ENCODE measurements around the gene HGS.

The HGS gene

GRCh38 chr17:81695801-81696200, 12.0 kb downstream of the HGS start:
- POLR2A ChIA-PET = interaction anchor here (2.1 to 2.3 kb wide), 2 partner anchors 11 to 14 kb away, joined by 9 to 24 read pairs; partner anchors contain the start of genes ARL16 and HGS
- TF ChIP-seq L3MBTL2 (conservative IDR thresholded peaks at IDR 0.05) (no peak), ZNF384 (IDR thresholded peaks at IDR 0.05) (no peak)
- CTCF ChIA-PET = interaction anchor here (0.5 kb wide), 1 partner anchor 947 kb away, joined by 3 read pairs; no protein-coding TSS in a partner anchor
- DNase-seq (ENCODE audit: extremely low spot score) = no peak

DNA sequence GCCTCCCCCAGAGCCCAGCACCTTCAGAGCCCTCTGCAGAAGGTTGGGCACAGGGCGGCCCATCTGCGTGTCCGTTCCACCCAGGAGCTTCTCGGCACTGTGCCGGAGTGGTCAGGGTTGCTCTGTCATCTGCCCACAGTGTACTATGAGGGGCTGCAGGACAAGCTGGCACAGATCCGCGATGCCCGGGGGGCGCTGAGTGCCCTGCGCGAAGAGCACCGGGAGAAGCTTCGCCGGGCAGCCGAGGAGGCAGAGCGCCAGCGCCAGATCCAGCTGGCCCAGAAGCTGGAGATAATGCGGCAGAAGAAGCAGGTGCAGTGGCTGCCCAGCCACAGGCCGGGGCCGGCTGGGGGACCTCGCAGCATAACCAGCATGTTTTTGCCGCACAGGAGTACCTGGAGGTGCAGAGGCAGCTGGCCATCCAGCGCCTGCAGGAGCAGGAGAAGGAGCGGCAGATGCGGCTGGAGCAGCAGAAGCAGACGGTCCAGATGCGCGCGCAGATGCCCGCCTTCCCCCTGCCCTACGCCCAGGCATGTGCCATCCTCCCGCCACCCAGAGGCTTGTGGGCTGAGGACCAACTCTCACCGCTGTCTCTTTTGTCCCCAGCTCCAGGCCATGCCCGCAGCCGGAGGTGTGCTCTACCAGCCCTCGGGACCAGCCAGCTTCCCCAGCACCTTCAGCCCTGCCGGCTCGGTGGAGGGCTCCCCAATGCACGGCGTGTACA, 12.6 kb downstream of the HGS start:
- ChIA-PET POLR2A (interaction anchor here (2.1 to 2.3 kb wide), 2 partner anchors 12 to 13 kb away, joined by 9 to 24 read pairs; partner anchors contain the start of genes ARL16 and HGS), CTCF (interaction anchor here (0.5 kb wide), 1 partner anchor 947 kb away, joined by 3 read pairs; no protein-coding TSS in a partner anchor)
- TF ChIP-seq HDGF (IDR thresholded peaks at IDR 0.05; ENCODE audit: borderline replicate concordance) (no peak), ARNT (IDR thresholded peaks at IDR 0.05) (no peak), CTBP1 (IDR thresholded peaks at IDR 0.05; ENCODE audit: borderline replicate concordance) (no peak), TARDBP (IDR thresholded peaks at IDR 0.05) (no peak), BHLHE40 (IDR thresholded peaks at IDR 0.05; ENCODE audit: borderline replicate concordance) (no peak), ELF4 (IDR thresholded peaks at IDR 0.05) (no peak), ZNF384 (IDR thresholded peaks at IDR 0.05) (no peak), L3MBTL2 (conservative IDR thresholded peaks at IDR 0.05) (no peak), FOXM1 (IDR thresholded peaks at IDR 0.05; ENCODE audit: borderline replicate concordance) (no peak), NFRKB (IDR thresholded peaks at IDR 0.05) (no peak), SP1 (IDR thresholded peaks at IDR 0.05) (no peak), FOXA1 (IDR thresholded peaks at IDR 0.05) (no peak), FOXK2 (IDR thresholded peaks at IDR 0.05) (no peak), SUZ12 (IDR thresholded peaks at IDR 0.05) (no peak), LEF1 (IDR thresholded peaks at IDR 0.05; ENCODE audit: borderline replicate concordance) (no peak)
- TF ChIP-seq, protein P1, sequence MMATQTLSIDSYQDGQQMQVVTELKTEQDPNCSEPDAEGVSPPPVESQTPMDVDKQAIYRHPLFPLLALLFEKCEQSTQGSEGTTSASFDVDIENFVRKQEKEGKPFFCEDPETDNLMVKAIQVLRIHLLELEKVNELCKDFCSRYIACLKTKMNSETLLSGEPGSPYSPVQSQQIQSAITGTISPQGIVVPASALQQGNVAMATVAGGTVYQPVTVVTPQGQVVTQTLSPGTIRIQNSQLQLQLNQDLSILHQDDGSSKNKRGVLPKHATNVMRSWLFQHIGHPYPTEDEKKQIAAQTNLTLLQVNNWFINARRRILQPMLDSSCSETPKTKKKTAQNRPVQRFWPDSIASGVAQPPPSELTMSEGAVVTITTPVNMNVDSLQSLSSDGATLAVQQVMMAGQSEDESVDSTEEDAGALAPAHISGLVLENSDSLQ (IDR thresholded peaks at IDR 0.05) = no peak
- DNase-seq (ENCODE audit: extremely low spot score) = no peak

DNA sequence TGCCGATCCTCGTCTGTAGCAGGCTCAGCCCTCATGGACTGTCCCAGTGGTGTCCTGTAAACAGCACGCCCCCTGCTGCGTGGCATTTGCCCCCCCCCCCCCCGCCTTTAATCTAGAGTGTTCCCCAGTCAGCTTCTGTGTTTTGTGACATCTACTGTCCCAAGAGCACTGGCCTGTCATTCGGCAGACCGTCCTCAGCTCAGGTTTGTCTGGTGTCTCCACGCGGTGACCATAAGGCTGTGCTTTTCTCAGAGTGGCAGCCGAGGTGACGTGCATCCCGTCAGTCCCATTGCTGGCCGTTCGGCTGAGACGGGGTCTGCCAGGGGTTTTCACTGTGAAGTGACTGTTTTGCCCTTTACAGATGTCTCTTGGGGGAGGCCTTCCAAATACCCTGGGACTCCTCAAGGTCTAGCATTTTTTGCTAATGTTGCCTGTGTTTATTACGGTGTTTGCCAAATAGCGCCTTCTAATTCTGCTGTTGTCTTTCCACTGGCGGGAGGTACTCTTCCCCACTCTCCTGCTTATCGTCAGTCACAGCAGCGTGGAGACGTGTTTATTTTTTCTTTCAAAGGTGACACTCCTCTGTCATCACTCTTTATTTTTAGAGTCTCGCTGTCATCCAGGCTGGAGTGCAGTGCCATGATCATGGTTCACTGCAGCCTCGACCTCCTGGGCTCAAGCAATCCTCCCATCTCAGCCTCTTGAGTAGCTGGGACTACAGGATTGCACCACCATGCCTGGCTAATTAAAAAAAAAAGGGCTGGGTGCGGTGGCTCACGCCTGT, 13.6 kb downstream of the HGS start:
- TF ChIP-seq ARNT (IDR thresholded peaks at IDR 0.05) = no peak
- no peak for TF ChIP-seq FOXK2 (IDR thresholded peaks at IDR 0.05)
- no peak for TF ChIP-seq SP1 (IDR thresholded peaks at IDR 0.05)
- TF ChIP-seq NFRKB (IDR thresholded peaks at IDR 0.05) = no peak
- no peak for TF ChIP-seq ZNF384 (IDR thresholded peaks at IDR 0.05)
- TF ChIP-seq TARDBP (IDR thresholded peaks at IDR 0.05) = no peak
- TF ChIP-seq LEF1 (IDR thresholded peaks at IDR 0.05; ENCODE audit: borderline replicate concordance) = no peak
- no peak for TF ChIP-seq ELF4 (IDR thresholded peaks at IDR 0.05)
- TF ChIP-seq HDGF (IDR thresholded peaks at IDR 0.05; ENCODE audit: borderline replicate concordance) = no peak
- no peak for DNase-seq (ENCODE audit: extremely low spot score)
- POLR2A ChIA-PET = interaction anchor here (2.1 to 2.3 kb wide), 2 partner anchors 12 to 13 kb away, joined by 9 to 24 read pairs; partner anchors contain the start of genes ARL16 and HGS
- CTCF ChIA-PET = interaction anchor here (0.7 kb wide), 1 partner anchor 98 kb away, joined by 4 read pairs; no protein-coding TSS in a partner anchor

GRCh38 chr17:81700353-81701287, 16.8 kb downstream of the HGS start:
- CTCF ChIA-PET = interaction anchor here (1.2 kb wide), 1 partner anchor 25 kb away, joined by 3 read pairs; no protein-coding TSS in a partner anchor
- POLR2A ChIA-PET = interaction anchor here (0.7 to 4.1 kb wide), 7 partner anchors 10 to 36 kb away, joined by 3 to 120 read pairs (median 12); partner anchors contain the start of genes ARL16, CCDC137, HGS and OXLD1
- TF ChIP-seq ZNF384 (IDR thresholded peaks at IDR 0.05) (no peak), FOXA1 (IDR thresholded peaks at IDR 0.05) (no peak), TARDBP (IDR thresholded peaks at IDR 0.05) (no peak), FOXK2 (IDR thresholded peaks at IDR 0.05) (no peak), LEF1 (IDR thresholded peaks at IDR 0.05; ENCODE audit: borderline replicate concordance) (no peak), L3MBTL2 (conservative IDR thresholded peaks at IDR 0.05) (no peak), SUZ12 (IDR thresholded peaks at IDR 0.05) (no peak), CTBP1 (IDR thresholded peaks at IDR 0.05; ENCODE audit: borderline replicate concordance) (no peak), FOXM1 (IDR thresholded peaks at IDR 0.05; ENCODE audit: borderline replicate concordance) (no peak), ELF4 (IDR thresholded peaks at IDR 0.05) (no peak)
- DNase-seq (ENCODE audit: extremely low spot score) = no peak

GRCh38 chr17:81701288-81702071, 17.7 kb downstream of the HGS start:
- ChIA-PET CTCF (interaction anchor here (1.2 to 1.8 kb wide), 4 partner anchors 12 to 26 kb away, joined by 3 to 5 read pairs (median 4); partner anchors contain the start of genes ARL16 and HGS), POLR2A (interaction anchor here (0.7 to 4.1 kb wide), 7 partner anchors 11 to 37 kb away, joined by 3 to 120 read pairs (median 12); partner anchors contain the start of genes ARL16, CCDC137, HGS and OXLD1)
- no peak for DNase-seq (ENCODE audit: extremely low spot score)
- TF ChIP-seq FOXM1 (IDR thresholded peaks at IDR 0.05; ENCODE audit: borderline replicate concordance) = no peak
- no peak for TF ChIP-seq SUZ12 (IDR thresholded peaks at IDR 0.05)
- no peak for TF ChIP-seq HDGF (IDR thresholded peaks at IDR 0.05; ENCODE audit: borderline replicate concordance)
- no peak for TF ChIP-seq ARNT (IDR thresholded peaks at IDR 0.05)
- no peak for TF ChIP-seq SP1 (IDR thresholded peaks at IDR 0.05)
- TF ChIP-seq ELF4 (IDR thresholded peaks at IDR 0.05) = no peak
- no peak for TF ChIP-seq L3MBTL2 (conservative IDR thresholded peaks at IDR 0.05)
- TF ChIP-seq BHLHE40 (IDR thresholded peaks at IDR 0.05; ENCODE audit: borderline replicate concordance) = no peak
- TF ChIP-seq NFRKB (IDR thresholded peaks at IDR 0.05) = no peak
- no peak for TF ChIP-seq TARDBP (IDR thresholded peaks at IDR 0.05)
- TF ChIP-seq FOXK2 (IDR thresholded peaks at IDR 0.05) = no peak
- no peak for TF ChIP-seq FOXA1 (IDR thresholded peaks at IDR 0.05)
- TF ChIP-seq LEF1 (IDR thresholded peaks at IDR 0.05; ENCODE audit: borderline replicate concordance) = no peak
- no peak for TF ChIP-seq ZNF384 (IDR thresholded peaks at IDR 0.05)
- no peak for TF ChIP-seq CTBP1 (IDR thresholded peaks at IDR 0.05; ENCODE audit: borderline replicate concordance)
- TF ChIP-seq, protein P1 (IDR thresholded peaks at IDR 0.05) = no peak
